SK-N-SH (cell line): Measurements from ENCODE around the gene PGAM2. TPM values are rescaled to one million over a fixed set of nuclear protein-coding genes. Genes with fewer than 3 reads are reported as not detected.

Experiments
- CTCF ChIA-PET: fragments of 300-600, 350-600 bp; formaldehyde crosslinking; extraction: SDS; loops from one replicate; lab custom pipeline; 2021; lab: Yijun Ruan, JAX
- POLR2A ChIA-PET: fragments of 350-600 bp; sonication (Branson Sonifier 250); formaldehyde crosslinking; extraction: SDS; loops from one replicate; lab custom pipeline; 2020; ENCODE audit warnings: antibody characterized with exemption, inconsistent platforms; lab: Yijun Ruan, JAX
- DNase-seq: peaks from one replicate; pipeline ENCODE4 v3.0.0; 2012
- H2AFZ ChIP-seq: fragments of 200-600 bp; sonication (generic); 2 replicates; pipeline ENCODE4 v1.8.1; 2016; ENCODE audit warnings: antibody characterized with exemption, mild to moderate bottlenecking, low read depth
- H3F3A ChIP-seq: fragments of 200-600 bp; sonication (generic); replicated peaks from 2 replicates; pipeline ENCODE3; 2016; ENCODE audit warnings: antibody characterized with exemption, mild to moderate bottlenecking; ENCODE audit not compliant: insufficient read depth
- H3K27ac ChIP-seq, 2 experiments: fragments of 200-500 bp in 1 of 2; fragments of 200-600 bp in 1 of 2; sonication (Bioruptor generic) in 1 of 2; sonication (generic), shearing (Covaris generic) in 1 of 2; 2 replicates each; pipeline versions ENCODE4 v1.5.1 to v1.6.1; 2014 to 2016; ENCODE audit warnings: low read depth in 2 of 2, inconsistent platforms in 1 of 2, low read length in 1 of 2, mild to moderate bottlenecking in 1 of 2, mixed read lengths in 1 of 2
- H3K27me3 ChIP-seq: fragments of 200-600 bp; sonication (generic), shearing (Covaris generic); 2 replicates; pipeline ENCODE4 v1.6.1; 2016; ENCODE audit warnings: mixed run types; ENCODE audit not compliant: insufficient read depth
- H3K36me3 ChIP-seq, 2 experiments: fragments of 200-500 bp in 1 of 2; fragments of 200-600 bp in 1 of 2; sonication (Bioruptor generic) in 1 of 2; sonication (generic) in 1 of 2; replicated peaks in 1 of 2; 2 replicates each; pipeline versions ENCODE3 to v1.5.1; 2014 to 2016; ENCODE audit warnings: low read length in 1 of 2, mild to moderate bottlenecking in 1 of 2; ENCODE audit not compliant: insufficient read depth in 2 of 2, control insufficient read depth in 1 of 2
- H3K4me1 ChIP-seq, 2 experiments: fragments of 200-500 bp in 1 of 2; fragments of 200-600 bp in 1 of 2; sonication (Bioruptor generic) in 1 of 2; sonication (generic), shearing (Covaris generic) in 1 of 2; 2 replicates each; pipeline versions ENCODE4 v1.5.1 to v1.6.1; 2014 to 2016; ENCODE audit warnings: low read depth in 1 of 2, low read length in 1 of 2, mixed run types in 1 of 2; ENCODE audit not compliant: insufficient read depth in 2 of 2, control insufficient read depth in 1 of 2
- H3K4me2 ChIP-seq: fragments of 200-600 bp; sonication (generic), shearing (Covaris generic); 2 replicates; pipeline ENCODE4 v1.6.1; 2017; ENCODE audit warnings: mixed run types
- H3K4me3 ChIP-seq, 2 experiments: fragments of 200-500 bp in 1 of 2; fragments of 200-600 bp in 1 of 2; sonication (Bioruptor generic) in 1 of 2; sonication (generic), shearing (Covaris generic) in 1 of 2; 2 replicates each; pipeline versions ENCODE4 v1.5.1 to v1.8.1; 2014 to 2016; ENCODE audit warnings: low read depth in 2 of 2, inconsistent platforms in 1 of 2, low read length in 1 of 2, mild to moderate bottlenecking in 1 of 2, mixed read lengths in 1 of 2, moderate library complexity in 1 of 2
- H3K79me2 ChIP-seq: fragments of 200-600 bp; sonication (generic); 2 replicates; pipeline ENCODE4 v1.8.1; 2017; ENCODE audit warnings: mild to moderate bottlenecking; ENCODE audit not compliant: insufficient read depth
- H3K9ac ChIP-seq: fragments of 200-600 bp; sonication (generic); 2 replicates; pipeline ENCODE4 v1.6.1; 2017; ENCODE audit warnings: mixed run types
- H3K9me2 ChIP-seq: fragments of 200-600 bp; sonication (generic); 2 replicates; pipeline ENCODE4 v1.6.1; 2017; ENCODE audit warnings: mixed run types
- H3K9me3 ChIP-seq: fragments of 200-600 bp; sonication (generic); 2 replicates; pipeline ENCODE4 v1.6.1; 2017; ENCODE audit warnings: mixed run types, mild to moderate bottlenecking, moderate library complexity
- H4K20me1 ChIP-seq: fragments of 200-600 bp; sonication (generic); 2 replicates; pipeline ENCODE4 v1.6.1; 2017; ENCODE audit warnings: mild to moderate bottlenecking, mixed run types; ENCODE audit not compliant: insufficient read depth
- CHD2 ChIP-seq: fragments of 150-350 bp; IDR thresholded peaks from 2 replicates; pipeline ENCODE4 v1.6.1; 2018; ENCODE audit warnings: low read length; ENCODE audit not compliant: partially characterized antibody
- ELF1 ChIP-seq: IDR thresholded peaks from 2 replicates; pipeline ENCODE4 v1.4.0; 2012
- EP300 ChIP-seq, 2 experiments: IDR thresholded peaks; 2 replicates each; pipeline versions ENCODE4 v1.4.0 to v1.6.1; 2012; ENCODE audit warnings: borderline replicate concordance in 1 of 2, low read depth in 1 of 2, low read length in 1 of 2
- EZH2phosphoT487 ChIP-seq: fragments of 200-600 bp; sonication (generic); IDR thresholded peaks from 2 replicates; pipeline ENCODE4 v1.6.1; 2017; ENCODE audit warnings: low read depth, mixed run types, mild to moderate bottlenecking, antibody characterized with exemption, moderate library complexity, borderline replicate concordance
- FOSL2 ChIP-seq: IDR thresholded peaks from 2 replicates; pipeline ENCODE4 v1.4.0; 2012; ENCODE audit warnings: low read depth, mild to moderate bottlenecking, moderate library complexity, borderline replicate concordance
- GABPA ChIP-seq: IDR thresholded peaks from 2 replicates; pipeline ENCODE4 v1.4.0; 2012; ENCODE audit warnings: low read depth, mild to moderate bottlenecking
- GATA2 ChIP-seq: sonication (generic); formaldehyde crosslinking; IDR thresholded peaks from 2 replicates; pipeline ENCODE4 v1.5.0; 2020; ENCODE audit warnings: mild to moderate bottlenecking, missing genetic modification reagents
- JUND ChIP-seq: IDR thresholded peaks from 2 replicates; pipeline ENCODE4 v1.4.0; 2012
- MAX ChIP-seq: IDR thresholded peaks from 2 replicates; pipeline ENCODE4 v1.4.0; 2012; ENCODE audit warnings: low read depth
- NRF1 ChIP-seq: IDR thresholded peaks from 2 replicates; pipeline ENCODE4 v1.6.1; 2012; ENCODE audit warnings: low read depth, mild to moderate bottlenecking, low read length
- PBX3 ChIP-seq: IDR thresholded peaks from 2 replicates; pipeline ENCODE4; 2012
- POLR2AphosphoS5 ChIP-seq: IDR thresholded peaks from 2 replicates; pipeline ENCODE4 v1.6.1; 2012; ENCODE audit warnings: low read depth, low read length
- RAD21 ChIP-seq: IDR thresholded peaks from 2 replicates; pipeline ENCODE4 v1.6.1; 2012; ENCODE audit warnings: mild to moderate bottlenecking, low read length
- REST ChIP-seq: IDR thresholded peaks from 2 replicates; pipeline ENCODE4 v1.6.1; 2012; ENCODE audit warnings: mild to moderate bottlenecking, low read depth, low read length, moderate library complexity
- RFX5 ChIP-seq: IDR thresholded peaks from 2 replicates; pipeline ENCODE4 v1.6.1; 2012; ENCODE audit warnings: mild to moderate bottlenecking, improper control_type of control experiment, low read length
- RXRA ChIP-seq: IDR thresholded peaks from 2 replicates; pipeline ENCODE4 v1.4.0; 2012; ENCODE audit warnings: low read depth, mild to moderate bottlenecking, borderline replicate concordance
- SIN3A ChIP-seq: IDR thresholded peaks from 2 replicates; pipeline ENCODE4 v1.6.1; 2012; ENCODE audit warnings: low read depth, mild to moderate bottlenecking, low read length, moderate library complexity, borderline replicate concordance
- SMC3 ChIP-seq: IDR thresholded peaks from 2 replicates; pipeline ENCODE4 v1.6.1; 2012; ENCODE audit warnings: low read depth, low read length, improper control_type of control experiment
- TCF12 ChIP-seq: IDR thresholded peaks from 2 replicates; pipeline ENCODE4 v1.4.0; 2012
- YY1 ChIP-seq: IDR thresholded peaks from 2 replicates; pipeline ENCODE4 v1.4.0; 2012; ENCODE audit warnings: low read depth, mild to moderate bottlenecking
- WGBS: methylation state at CpG from one replicate; pipeline ENCODE4 v1.1.6; 2017; ENCODE audit warnings: low lambda C conversion rate; 5-methylcytosine and 5-hydroxymethylcytosine counted together
- polyA plus RNA-seq, 3 experiments: library from polyadenylated mRNA; depleted of rRNA; stranded (reverse); fragments of >200 nt; gene quantifications; 2 replicates each; pipeline ENCODE4 v1.2.3, GENCODE V29; 2012

Gene PGAM2
- polyA plus RNA-seq, 1 of the 3 experiments (the other 2 are of a cell fraction): 0.79 TPM

GRCh38 chr7:44078521-44078920, 13.2 kb upstream of the PGAM2 start:
- H2AFZ ChIP-seq: no peak overlapping the region
- no peak overlapping the region for H3K9ac ChIP-seq
- H3K4me1 ChIP-seq: peaks cover 7 to 14% of the 10 kb centered on the region in 2 experiments; a peak in 3 of 4 replicates
- H3F3A ChIP-seq: peaks cover 9% of the 10 kb centered on the region
- no peaks in the 10 kb centered on the region for H4K20me1 ChIP-seq
- peaks cover 21% of the 10 kb centered on the region for H3K79me2 ChIP-seq
- no peak overlapping the region for H3K27ac ChIP-seq
- H3K9me3 ChIP-seq: no peaks in the 10 kb centered on the region
- H3K4me3 ChIP-seq: no peak overlapping the region
- ChIA-PET POLR2A (no interaction called here), CTCF (no interaction called here)
- H3K9me2 ChIP-seq: no peaks in the 10 kb centered on the region
- no peak overlapping the region for H3K4me2 ChIP-seq
- peaks cover 22 to 64% of the 10 kb centered on the region in 2 experiments for H3K36me3 ChIP-seq
- no peak for DNase-seq
- no peaks in the 10 kb centered on the region for H3K27me3 ChIP-seq
- TF ChIP-seq CHD2 (no peak), FOSL2 (no peak), SIN3A (no peak), ELF1 (no peak), NRF1 (no peak), SMC3 (no peak), RXRA (no peak), YY1 (no peak), EP300 (IDR thresholded peaks at IDR 0.05; ENCODE audit: borderline replicate concordance in 1 of 2, low read depth in 1 of 2, low read length in 1 of 2) (no peak), RFX5 (no peak), JUND (no peak), PBX3 (no peak), GATA2 (CRISPR knock-in tag) (no peak), MAX (no peak), TCF12 (no peak), POLR2AphosphoS5 (no peak), GABPA (no peak), REST (no peak), EZH2phosphoT487 (no peak), RAD21 (no peak)
- WGBS: 96% methylated on average over 8 of the region's 8 CpGs
